Measurements from ENCODE around the gene IQSEC1.

Gene IQSEC1

DNA sequence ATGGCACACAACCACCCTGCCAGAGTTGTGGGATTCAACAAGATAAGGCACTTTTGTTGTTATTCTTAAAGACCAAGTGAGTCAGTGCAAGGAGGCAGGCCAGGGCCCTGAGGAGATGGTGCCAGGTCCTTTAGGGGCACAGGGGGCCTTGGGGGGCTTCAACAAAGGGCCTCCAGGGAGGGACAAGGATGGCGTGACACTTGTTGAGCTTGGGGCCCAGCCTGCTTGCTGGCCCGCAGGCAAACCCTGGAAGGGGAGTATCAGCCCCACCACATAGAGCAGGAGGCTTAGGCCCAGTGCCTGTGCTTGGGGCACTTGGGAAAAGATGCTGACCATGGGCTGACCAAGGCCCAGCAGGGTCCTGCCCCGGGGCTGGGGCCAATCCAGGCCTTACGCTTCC, 5.5 kb downstream of the IQSEC1 start:
- no peak for FAIRE-seq

DNA sequence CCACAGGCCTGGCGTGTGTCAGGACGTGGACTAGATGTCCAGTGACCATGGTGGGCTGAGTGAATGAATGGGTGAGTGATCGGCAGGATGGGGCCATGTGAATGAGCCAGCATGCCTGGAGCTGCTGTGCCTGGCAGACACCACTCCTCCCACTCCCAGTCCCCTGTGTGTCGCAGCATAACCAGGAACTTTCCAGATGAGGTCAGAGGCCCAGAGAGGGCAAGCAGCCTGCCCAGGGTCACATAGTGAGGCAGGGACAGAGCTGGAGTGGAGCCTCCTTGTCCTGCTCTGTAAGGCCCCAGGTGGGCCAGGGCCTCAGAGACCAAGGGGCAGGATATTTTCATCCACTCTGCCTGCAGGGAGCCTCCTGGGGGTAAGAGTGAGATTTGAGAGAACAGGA, 6.4 kb downstream of the IQSEC1 start:
- no peak for FAIRE-seq

DNA sequence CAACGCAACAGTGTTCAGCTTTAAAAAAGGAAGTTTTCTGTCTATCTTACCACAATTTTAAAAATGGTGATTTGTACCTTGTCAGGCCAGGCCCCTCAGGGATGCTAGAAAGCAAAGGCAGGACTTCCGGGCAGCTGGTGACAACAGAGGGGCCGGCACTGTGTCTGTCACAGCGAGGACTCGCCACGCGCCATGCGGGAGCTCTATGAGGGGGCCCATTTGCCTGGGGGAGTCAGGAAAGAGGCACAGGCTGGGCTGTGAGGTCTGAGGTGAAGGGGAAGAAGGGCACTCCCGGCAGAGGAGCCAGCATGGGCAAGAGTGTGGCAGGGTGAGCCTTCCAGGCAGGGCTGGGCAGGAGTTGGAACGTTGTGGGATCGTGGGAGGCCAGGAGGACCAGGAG, 7.0 kb downstream of the IQSEC1 start:
- FAIRE-seq = no peak

DNA sequence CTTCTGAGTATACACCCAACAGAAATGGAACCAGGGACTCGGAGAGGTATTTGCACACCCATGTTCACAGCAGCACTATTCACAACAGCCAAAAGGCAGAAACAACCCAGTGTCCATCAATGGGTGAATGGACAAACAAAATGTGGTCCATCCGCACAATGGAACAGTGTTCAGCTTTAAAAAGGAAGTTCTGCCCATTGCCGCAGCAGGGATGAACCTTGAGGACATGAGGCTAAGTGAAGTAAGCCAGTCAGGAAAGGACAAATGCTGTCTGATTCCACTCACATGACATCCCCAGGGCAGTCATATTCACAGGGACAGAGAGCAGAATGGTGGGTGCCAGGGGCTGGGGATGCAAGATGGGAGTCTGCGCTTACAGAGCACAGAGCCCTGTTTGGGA, 7.5 kb downstream of the IQSEC1 start:
- no peak for FAIRE-seq

DNA sequence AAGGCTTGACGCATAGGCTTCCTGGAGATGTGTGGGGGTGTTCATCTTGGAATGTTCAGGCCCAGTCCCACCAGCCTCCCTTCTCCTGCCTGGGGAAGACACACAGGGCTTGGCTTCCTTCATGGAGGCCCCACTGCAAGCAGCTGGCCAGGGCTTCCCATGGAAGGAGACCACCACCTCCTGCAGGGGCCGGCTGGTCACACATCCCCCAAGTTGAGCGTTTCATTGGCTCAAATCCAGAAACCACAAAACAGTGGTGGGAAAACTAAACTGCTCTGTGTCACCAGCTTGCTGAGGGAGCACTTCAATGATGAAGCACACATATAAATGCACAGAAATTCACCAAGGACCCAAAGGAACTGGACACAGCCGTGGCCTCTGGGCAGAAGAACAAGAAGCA, 8.3 kb downstream of the IQSEC1 start:
- FAIRE-seq = no peak

DNA sequence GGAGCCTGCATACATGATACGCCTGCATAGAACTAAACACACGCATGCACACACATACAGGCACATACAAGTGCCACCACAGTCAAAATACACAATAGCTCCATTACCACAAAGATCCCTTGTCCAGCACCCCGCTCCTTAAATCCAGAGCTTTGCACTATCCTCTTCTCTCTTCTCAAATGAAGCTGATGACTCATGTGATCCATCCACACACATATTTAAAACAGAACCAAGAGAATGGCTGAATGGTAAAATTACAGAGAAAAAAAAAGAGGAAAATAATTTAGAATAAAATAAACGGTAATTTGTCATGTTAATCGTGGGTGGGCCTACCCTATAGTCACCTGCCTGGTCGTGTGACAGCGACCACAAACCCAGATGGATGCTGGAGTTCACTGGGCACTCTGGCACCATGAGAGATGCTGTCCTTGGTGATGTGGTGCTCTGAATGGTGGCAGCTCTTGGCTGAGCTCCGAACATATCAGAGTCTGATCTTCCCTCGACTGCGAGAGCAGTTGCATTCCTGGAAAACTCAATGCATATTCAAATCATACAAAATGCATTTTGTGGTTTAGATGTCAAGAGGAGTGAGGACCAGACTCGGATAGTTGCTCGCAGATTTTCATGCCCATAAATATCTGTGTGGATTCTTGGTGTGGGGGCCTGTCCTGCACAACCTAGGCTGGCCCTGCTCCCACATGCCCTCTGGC, 8.9 kb downstream of the IQSEC1 start:
- no peak for FAIRE-seq

DNA sequence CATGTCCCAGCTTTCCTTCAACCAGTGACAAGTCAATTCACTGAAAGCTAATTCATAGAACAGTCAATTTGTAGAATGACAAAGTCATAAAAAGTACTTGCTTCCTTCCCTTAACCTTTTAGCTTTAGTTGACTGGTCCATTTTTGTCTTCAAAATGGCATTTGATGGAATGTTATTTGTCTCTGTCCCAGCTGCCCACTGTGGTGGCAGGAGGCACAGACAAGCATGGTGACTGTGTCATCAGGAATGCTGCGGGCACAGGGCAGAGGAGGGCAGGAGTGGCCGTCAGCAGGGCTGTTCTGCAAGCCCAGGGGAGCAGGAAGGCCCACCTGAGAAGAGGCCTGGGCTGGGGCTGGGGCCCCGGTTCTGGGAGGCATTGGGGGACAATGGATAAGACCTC, 10.0 kb downstream of the IQSEC1 start:
- FAIRE-seq = no peak

DNA sequence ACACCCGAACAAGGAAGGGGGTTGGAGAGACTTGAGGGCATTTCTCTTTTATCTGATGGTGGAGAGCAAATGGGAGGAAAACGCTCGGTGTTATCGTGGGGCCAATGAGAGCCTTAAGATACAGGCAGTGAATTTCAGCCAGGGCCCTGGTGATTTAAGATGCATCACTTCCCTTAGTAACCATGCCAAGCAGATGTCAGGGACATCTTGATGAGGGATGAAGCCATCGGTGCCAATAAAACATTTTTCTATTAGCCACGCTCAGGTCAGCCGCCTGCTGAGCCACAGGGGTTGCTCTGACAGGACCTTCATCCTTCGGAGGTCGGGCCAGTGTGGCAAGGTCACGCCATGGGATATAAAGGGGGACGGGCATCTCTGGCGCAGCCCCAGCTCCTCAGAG, 10.6 kb downstream of the IQSEC1 start:
- no peak for FAIRE-seq

DNA sequence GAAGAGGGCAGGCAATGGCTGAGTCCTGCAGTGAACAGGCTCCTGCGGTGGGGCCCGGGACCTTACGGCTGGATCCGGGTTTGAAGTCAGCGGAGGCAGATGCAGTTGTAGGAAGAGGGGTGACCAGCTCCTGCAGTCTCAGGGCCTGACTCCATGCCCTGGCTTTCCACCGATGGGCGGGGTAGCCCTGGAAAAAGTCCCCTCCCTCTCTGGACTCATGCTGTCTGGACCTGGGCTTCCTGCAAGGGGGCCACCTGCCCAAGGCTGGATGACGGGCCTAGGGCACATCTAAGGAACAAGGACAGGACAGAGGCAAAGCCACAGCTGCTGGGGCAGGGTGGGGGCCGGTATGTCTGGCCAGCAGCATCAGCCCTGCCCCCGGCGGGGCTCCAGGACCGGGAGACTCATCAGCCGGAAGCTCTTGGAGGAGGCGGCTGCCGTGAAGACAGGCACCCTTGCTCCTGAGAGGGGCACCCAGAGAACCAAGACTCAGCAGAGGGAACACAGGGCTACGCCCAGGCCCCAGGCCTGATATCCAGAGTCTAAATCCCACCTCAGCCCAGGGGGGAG, 12.8 kb downstream of the IQSEC1 start:
- no peak for FAIRE-seq

DNA sequence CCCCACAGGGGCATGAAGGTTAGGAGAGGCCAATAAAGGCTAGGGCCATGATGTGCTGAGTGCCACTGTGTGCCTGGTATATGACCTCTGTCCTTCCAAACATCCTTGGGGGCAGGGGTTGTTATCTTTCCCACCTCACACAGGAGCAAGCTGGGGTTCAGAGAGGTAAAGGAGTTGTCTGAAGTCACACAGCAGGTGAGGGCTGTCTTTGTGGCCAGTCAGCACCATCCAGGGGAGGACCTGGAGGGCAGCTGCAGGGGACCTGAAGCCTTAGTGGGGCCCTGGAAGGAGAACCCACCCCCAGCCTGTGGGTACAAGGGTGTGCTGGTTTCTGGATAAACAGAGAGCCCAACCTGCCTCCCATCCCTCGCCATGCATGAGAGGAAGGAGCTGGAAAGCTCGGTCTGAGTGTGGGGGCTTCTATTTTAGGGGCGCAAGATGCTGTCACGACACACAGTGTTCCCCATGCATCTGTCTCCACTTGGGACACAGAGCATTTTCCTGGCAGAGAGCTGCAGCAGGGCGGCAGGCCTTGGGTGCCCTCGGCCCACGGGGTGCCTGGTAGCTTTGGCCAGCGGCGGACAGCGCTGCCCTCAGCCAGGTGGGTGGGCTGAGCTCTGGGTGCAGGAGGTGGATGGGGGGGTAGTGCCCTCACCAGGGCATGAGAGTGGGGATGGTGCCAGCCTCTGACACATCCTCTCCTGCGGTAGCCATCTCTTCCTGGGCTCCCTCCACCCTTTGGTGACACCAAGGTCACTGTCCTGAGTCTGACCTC, 14.7 kb downstream of the IQSEC1 start:
- FAIRE-seq = no peak

DNA sequence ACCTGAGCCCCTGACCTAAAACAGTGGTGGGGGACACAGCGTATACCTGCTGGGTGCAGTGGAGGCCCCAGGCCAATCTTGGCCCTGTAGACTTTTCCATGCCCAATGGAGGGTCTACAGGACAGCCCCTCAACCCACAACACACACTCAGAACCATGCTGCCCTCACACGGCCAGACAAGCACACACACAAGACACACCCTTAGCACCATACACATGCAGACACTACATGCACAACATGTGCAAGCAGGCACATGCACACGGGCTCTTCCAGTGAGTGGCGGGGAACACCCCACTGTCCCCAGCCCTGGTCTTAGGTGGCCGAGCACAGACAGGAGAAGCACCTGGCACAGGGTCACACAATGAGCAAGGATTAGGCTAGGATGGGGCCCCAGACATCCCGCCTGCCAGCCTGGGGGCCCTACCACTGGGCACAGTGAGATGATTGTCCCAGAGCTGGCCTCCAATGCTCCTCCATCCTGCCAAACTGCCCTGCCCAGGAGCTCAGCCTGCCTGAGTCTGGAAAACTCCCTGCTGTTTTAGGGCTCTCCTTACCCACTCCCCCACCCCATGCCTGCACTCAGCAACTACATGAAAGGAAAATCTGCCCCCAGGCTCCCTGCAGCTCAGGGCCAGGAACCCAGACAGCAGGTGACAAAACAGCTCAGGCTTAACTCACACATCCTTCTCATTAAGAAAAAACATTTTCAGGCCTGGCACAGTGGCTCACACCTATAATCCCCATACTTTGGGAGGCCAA, 15.8 kb downstream of the IQSEC1 start:
- FAIRE-seq = no peak

DNA sequence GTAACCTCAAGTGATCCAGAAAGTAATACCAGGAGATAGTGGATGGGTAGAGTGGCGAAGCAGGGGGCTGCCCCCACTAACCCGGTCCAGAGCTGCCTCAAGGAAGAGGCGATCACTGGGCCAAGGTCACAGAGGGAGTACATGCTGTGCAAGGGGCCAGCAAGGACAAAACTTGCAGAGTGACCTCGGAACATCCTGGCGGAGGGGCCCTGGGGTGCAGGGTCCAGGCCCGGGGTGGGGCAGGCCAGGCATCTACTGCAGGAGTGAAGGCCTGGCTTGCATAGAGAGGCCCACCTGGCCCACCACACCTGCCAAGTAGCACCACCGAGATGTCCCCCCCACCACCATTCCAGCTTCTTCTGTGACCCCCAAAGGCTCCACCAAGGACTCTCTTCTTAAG, 17.6 kb downstream of the IQSEC1 start:
- FAIRE-seq = no peak

DNA sequence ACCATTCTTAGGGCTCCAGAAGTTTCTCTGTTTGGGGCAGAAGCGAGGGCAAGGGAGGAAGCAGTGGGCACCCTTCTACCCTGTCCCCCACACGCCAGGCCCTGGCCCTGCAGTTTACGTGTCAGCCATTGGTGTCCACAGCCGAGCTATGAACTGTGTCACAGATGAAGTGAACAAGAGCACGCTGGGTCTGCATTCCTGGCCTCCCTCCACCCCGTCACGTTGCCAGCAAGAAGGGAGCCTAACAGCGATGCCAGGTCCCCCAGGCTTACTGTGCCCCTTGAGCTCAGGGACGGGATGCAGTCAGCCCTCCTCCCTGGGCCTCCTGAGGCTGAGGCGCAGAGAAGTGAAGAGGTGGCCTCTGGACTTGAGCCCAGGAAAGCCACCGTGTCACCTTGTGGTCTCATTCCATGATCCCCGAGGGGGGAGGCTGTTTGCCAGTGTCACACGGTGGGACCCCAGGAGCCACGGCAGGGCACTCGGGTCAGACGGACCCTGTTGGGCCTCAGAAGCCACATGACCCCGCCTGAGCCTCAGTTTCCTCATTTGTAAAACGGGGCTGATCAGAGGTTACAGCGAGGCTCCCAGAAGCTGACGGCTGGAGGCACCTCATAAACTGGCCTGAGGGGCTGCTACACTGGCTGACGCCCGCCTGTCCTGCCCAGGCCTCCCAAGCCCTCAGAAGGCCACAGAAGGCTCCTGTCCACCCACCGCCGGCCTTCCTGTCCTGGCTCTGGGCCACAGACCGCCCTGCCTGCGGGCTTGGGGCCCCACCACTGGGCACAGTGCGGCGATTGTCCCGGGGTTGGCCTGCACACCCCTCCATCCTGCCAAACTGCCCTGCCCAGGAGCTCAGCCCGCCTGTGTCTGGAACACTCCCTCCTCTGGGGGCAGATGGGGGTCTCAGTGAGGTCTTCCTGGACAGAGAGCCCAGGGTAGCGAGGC, 18.6 kb downstream of the IQSEC1 start:
- FAIRE-seq = no peak

DNA sequence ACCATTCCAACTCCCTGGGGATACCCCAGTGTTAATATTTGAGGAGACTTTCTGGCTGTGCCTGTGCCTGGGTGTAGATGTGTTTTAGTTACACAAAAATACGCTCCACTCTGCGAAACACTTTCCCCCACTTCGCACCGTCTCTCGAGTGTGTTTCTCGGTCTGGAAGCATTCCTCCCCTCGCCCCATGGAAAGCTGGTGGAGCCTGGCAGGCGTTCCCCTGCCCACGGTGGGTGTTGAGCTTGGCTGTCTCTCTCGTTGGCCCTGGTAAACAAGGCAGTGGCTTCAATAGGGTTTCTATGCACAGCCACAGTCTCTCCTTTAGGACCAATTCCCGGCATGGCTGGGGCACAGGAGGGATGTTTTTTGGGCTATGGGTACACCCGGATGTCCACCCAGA, 19.3 kb downstream of the IQSEC1 start:
- no peak for FAIRE-seq

DNA sequence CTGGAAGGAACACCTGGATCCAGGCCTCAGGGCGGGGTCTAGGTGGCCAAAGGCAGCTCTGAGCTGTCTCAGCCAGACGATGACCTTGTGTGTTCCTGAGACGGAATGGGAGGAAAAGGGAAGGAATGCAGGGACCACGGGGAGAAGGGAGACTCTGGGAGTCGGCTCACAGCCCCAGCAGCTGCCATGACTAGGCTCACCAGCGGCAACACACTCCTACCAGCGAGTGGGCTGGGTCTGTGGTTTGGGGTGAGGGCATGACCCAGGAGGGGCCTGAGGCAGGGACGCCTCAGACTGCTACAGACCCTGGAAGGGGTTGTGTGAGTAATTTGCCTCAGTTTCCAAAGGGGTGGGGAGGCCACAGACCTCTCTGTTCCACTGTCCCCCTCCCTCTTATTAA, 19.8 kb downstream of the IQSEC1 start:
- FAIRE-seq = no peak

DNA sequence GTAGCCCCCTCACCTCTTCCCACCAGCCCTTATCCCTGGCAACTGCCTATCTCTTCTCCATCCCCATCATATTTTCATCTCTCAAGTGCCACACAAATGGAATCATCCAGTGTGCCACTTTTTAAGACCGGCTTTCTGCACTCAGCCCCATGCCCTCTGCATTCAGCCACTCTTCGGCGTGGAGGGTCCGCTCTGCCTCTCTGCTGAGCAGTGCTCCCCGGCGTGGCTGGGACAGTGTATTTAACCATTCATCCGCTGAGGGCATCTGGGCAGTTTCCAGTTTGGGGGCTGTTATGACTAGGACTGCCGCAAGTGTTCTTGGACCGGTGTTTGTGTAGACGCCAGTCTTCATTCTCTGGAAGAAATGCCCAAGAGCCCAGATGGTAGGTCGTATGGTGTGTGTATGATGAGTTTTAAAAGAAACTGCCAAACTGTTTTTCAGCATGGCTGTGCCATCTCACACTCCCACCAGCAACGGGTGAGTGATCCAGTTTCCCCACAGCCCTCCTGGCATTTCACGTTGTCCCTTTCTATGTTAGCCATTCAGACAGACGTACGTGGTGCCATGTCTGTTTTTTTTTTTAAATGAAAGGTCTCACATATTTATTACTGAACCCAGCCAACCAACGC, 20.9 kb downstream of the IQSEC1 start:
- FAIRE-seq = no peak

DNA sequence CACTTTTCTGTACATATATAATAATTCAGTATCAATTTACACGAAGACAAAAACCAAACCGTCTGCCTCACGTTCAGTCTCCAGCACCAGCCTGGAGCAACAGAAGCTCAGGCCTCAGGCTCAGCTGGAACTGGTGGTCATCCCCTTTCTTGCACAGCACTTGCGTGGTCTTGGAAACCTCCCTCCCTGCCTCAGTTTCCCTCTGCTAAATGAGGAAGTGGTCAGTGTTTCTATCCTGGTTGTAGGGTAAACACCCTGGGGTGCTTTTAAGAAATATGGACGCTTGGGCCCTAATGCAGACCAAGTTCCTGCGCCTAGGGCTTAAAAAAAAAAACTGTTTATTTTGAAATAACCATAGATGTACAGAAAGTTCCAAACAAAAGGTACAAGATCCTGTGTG, 21.6 kb downstream of the IQSEC1 start:
- no peak for FAIRE-seq

DNA sequence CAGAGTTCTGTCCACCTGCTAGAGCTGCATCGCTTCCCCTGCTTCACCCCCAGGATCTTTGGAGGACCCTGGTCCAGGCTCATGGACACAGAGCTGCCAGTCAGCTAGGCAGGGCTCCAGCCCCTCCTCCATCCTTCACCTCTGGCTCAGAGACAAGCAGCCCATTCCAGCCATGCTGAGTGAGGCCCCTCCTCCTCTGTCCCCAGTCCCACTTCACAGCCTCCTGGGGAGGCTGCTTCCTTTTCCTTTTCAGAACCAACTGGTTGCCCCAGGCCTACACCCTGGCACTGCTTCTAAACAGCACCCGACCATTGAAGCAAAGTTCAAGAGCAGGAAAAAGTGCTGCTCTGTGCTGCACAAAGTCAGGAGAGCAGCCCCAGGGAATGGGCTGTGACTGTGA, 22.2 kb downstream of the IQSEC1 start:
- no peak for FAIRE-seq

DNA sequence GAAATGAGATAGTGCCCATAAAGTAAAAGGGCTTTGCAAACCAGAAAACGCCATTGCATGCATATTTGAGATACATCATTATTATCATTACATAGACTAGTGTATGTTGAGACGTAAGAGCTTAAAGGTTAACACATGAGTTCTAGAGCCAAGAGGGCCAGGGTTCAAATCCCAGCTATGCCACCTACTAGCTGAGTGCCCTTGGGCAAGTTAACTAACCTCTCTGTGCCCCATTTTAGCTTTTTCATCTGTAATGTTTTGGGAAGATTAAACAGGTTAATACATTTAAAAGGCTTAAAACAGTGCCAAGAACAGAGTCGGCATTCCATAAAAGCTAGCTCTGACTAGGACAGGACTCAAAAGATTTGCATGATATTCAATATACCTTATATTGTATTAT, 22.8 kb downstream of the IQSEC1 start:
- no peak for FAIRE-seq

DNA sequence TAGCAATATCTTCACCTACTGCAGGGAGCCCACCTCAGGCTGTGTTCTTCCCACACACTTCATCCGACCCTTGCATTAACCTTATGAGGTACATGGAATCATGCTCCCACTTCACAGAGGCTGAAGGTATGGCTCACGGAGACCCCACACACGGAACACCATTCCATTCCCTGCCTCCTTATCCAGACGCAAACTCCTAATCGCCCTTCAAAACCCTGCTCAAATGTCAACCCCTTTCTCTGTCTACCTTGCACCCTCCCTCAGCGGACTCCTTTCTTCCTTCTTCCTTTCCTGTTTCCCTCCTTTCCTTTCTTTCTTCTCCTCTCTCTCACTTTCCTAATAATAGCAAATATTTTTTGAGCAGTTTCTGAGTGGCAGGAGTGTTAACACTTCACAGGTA, 23.8 kb downstream of the IQSEC1 start:
- no peak for FAIRE-seq

DNA sequence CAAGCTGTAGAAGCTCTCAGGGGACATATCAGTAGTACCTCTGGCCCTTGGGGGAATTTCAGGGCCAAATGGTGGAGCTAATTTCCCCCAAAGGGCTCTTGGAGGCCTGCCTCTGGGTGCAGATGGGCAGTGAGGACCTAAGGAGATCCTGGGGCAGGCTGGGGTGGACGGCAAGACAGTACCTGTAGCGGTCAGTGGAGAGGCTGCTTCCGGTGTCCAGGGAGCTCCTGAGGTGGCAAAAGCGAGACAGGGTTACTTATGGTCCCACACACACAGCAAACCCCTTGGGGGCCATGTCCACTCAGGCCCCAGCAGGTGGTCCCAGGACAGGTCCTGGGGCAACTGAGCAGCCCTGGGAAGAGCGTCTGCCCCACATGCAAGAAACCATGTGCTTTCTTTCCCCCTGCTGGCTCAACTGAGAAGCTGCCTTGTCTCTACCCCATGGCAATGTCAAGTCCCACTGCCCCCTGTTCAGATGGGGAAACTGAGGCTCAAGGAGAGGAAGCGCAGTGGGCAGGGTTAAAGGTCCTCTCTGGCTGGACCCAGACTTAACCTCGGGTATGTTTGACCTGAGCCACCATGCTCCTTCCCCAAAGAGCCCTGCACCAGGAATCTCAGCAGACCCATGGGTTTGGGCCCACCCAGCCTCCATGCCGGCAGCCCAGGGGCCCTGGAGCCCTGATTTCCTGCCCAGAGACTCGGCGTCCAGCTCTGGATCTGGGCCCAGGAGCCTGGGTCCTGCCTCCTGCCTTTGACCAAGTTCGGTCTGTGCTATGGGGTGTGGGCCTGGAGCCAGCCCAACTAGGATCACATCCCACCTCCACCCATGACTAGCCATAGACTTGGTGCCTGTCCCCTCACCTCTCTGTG, 25.7 kb downstream of the IQSEC1 start:
- FAIRE-seq = no peak

Measured in colon (tissue), 2 donors.